ENCODE data around the gene NCK2.

Gene NCK2

DNA sequence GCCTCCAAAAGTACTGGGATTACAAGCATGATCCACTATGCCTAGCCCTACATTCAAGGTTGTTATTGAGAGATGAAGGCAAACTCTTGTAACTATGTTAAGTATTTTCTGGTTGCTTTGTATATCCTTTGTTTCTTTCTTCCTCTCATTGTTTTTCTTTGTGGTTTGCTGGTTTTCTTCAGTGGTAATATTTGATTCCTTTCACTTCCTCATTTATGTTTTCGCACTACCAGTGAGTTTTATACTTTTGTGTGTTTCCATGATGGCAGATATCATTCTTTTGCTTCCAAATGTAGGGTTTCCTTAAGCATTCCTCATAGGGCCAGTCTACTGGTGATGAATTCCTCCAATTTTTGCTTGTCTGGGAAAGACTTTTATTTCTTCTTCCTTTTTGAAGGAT, 90.2 kb downstream of the NCK2 start:
- peak; percentile 52 for DNase-seq
- Histone ChIP-seq H3K27ac (ENCODE audit: low read length) (peak overlapping the region; percentile 55; the same call in 1 of the 2 replicates), H3K9me2 (replicated peaks; ENCODE audit: insufficient read depth, low read length) (no peaks in the 10 kb centered on the region), H3K4me1 (ENCODE audit: low read length) (peaks cover 15% of the 10 kb centered on the region; the same call in 1 of the 2 replicates), H3K4me3 (ENCODE audit: low read length) (no peak overlapping the region), H3K36me3 (replicated peaks; ENCODE audit: insufficient read depth, low read length) (no peaks in the 10 kb centered on the region), H3K27me3 (replicated peaks; ENCODE audit: insufficient read depth, low read length) (no peaks in the 10 kb centered on the region), H3F3A (ENCODE audit: insufficient read depth, low read length) (peaks cover 3% of the 10 kb centered on the region; the same call in 1 of the 2 replicates), H3K9me3 (replicated peaks; ENCODE audit: insufficient read depth, low read length) (no peaks in the 10 kb centered on the region; the same call in 1 of the 2 replicates), H3K79me2 (ENCODE audit: low read length) (peaks cover 99% of the 10 kb centered on the region), H4K20me1 (ENCODE audit: insufficient read depth, low read length) (peaks cover 11% of the 10 kb centered on the region), H2AFZ (ENCODE audit: low read length) (no peak overlapping the region), H3K4me2 (ENCODE audit: low read depth, low read length) (no peak overlapping the region; the same call in 1 of the 2 replicates), H3K9ac (ENCODE audit: low read length) (no peak overlapping the region)
- TF ChIP-seq EZH2 (optimal IDR thresholded peaks at IDR 0.05; ENCODE audit: low read depth, low read length) (no peak), EZH2phosphoT487 (IDR thresholded peaks at IDR 0.05; ENCODE audit: low read length) (no peak)
- TF ChIP-seq, protein P1, sequence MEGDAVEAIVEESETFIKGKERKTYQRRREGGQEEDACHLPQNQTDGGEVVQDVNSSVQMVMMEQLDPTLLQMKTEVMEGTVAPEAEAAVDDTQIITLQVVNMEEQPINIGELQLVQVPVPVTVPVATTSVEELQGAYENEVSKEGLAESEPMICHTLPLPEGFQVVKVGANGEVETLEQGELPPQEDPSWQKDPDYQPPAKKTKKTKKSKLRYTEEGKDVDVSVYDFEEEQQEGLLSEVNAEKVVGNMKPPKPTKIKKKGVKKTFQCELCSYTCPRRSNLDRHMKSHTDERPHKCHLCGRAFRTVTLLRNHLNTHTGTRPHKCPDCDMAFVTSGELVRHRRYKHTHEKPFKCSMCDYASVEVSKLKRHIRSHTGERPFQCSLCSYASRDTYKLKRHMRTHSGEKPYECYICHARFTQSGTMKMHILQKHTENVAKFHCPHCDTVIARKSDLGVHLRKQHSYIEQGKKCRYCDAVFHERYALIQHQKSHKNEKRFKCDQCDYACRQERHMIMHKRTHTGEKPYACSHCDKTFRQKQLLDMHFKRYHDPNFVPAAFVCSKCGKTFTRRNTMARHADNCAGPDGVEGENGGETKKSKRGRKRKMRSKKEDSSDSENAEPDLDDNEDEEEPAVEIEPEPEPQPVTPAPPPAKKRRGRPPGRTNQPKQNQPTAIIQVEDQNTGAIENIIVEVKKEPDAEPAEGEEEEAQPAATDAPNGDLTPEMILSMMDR (IDR thresholded peaks at IDR 0.05; ENCODE audit: low read length): no peak

- Histone ChIP-seq H3K36me3 (replicated peaks; ENCODE audit: insufficient read depth, low read length) (no peaks in the 10 kb centered on the region), H3K9ac (ENCODE audit: low read length) (no peak overlapping the region), H3K27me3 (replicated peaks; ENCODE audit: insufficient read depth, low read length) (no peaks in the 10 kb centered on the region), H3K9me3 (replicated peaks; ENCODE audit: insufficient read depth, low read length) (no peaks in the 10 kb centered on the region; the same call in 1 of the 2 replicates), H3K4me2 (ENCODE audit: low read depth, low read length) (no peak overlapping the region), H3K4me1 (ENCODE audit: low read length) (peaks cover 15% of the 10 kb centered on the region; the same call in 1 of the 2 replicates), H3K27ac (ENCODE audit: low read length) (no peak overlapping the region), H3K9me2 (replicated peaks; ENCODE audit: insufficient read depth, low read length) (no peaks in the 10 kb centered on the region), H2AFZ (ENCODE audit: low read length) (no peak overlapping the region), H3K4me3 (ENCODE audit: low read length) (no peak overlapping the region), H4K20me1 (ENCODE audit: insufficient read depth, low read length) (peaks cover 19% of the 10 kb centered on the region), H3K79me2 (ENCODE audit: low read length) (peaks cover 99% of the 10 kb centered on the region), H3F3A (ENCODE audit: insufficient read depth, low read length) (peaks cover 3% of the 10 kb centered on the region; the same call in 1 of the 2 replicates)
- TF ChIP-seq EZH2 (optimal IDR thresholded peaks at IDR 0.05; ENCODE audit: low read depth, low read length) (no peak), EZH2phosphoT487 (IDR thresholded peaks at IDR 0.05; ENCODE audit: low read length) (no peak)
- TF ChIP-seq, protein P1 (IDR thresholded peaks at IDR 0.05; ENCODE audit: low read length): no peak
- DNase-seq: no peak
These were observed 91.6 kb downstream of the NCK2 start for GRCh38 chr2:105836341-105836740.

GRCh38 chr2:105836840-105837692, 92.4 kb downstream of the NCK2 start:
- H3K27me3 ChIP-seq (replicated peaks; ENCODE audit: insufficient read depth, low read length): no peaks in the 10 kb centered on the region

More at GRCh38 chr2:105836840-105837692, 92.4 kb downstream of the NCK2 start:
- H4K20me1 ChIP-seq (ENCODE audit: insufficient read depth, low read length): peaks cover 22% of the 10 kb centered on the region
- H3K9ac ChIP-seq (ENCODE audit: low read length): no peak overlapping the region
- H3K27ac ChIP-seq (ENCODE audit: low read length): no peak overlapping the region
- H3K36me3 ChIP-seq (replicated peaks; ENCODE audit: insufficient read depth, low read length): no peaks in the 10 kb centered on the region
- TF ChIP-seq EZH2 (optimal IDR thresholded peaks at IDR 0.05; ENCODE audit: low read depth, low read length) (no peak), EZH2phosphoT487 (IDR thresholded peaks at IDR 0.05; ENCODE audit: low read length) (no peak)
- TF ChIP-seq, protein P1 (IDR thresholded peaks at IDR 0.05; ENCODE audit: low read length): no peak
- H2AFZ ChIP-seq (ENCODE audit: low read length): no peak overlapping the region
- no peak overlapping the region for H3K4me3 ChIP-seq (ENCODE audit: low read length)
- no peaks in the 10 kb centered on the region for H3K9me2 ChIP-seq (replicated peaks; ENCODE audit: insufficient read depth, low read length)
- no peak overlapping the region for H3K4me2 ChIP-seq (ENCODE audit: low read depth, low read length)
- peaks cover 15% of the 10 kb centered on the region; the same call in 1 of the 2 replicates for H3K4me1 ChIP-seq (ENCODE audit: low read length)
- peaks cover 3% of the 10 kb centered on the region; the same call in 1 of the 2 replicates for H3F3A ChIP-seq (ENCODE audit: insufficient read depth, low read length)
- peaks cover 99% of the 10 kb centered on the region for H3K79me2 ChIP-seq (ENCODE audit: low read length)
- H3K9me3 ChIP-seq (replicated peaks; ENCODE audit: insufficient read depth, low read length): no peaks in the 10 kb centered on the region; the same call in 1 of the 2 replicates
- no peak for DNase-seq

Measured in MM.1S (cell line).